MCF 10A (cell line): ENCODE measurements around the gene SNTG2. TPM values are rescaled to one million over a fixed set of nuclear protein-coding genes. Genes with fewer than 3 reads are reported as not detected.

Source experiments
- Bru-seq: library from RNA; stranded (reverse); fragments of 400-500 nt; gene quantifications from one replicate; lab custom pipeline; 2021; lab: Mats Ljungman, UMichigan
- BruChase-seq, 2 experiments: library from RNA; stranded (reverse); fragments of 400-500 nt; gene quantifications; one replicate each; lab custom pipeline; 2021; lab: Mats Ljungman, UMichigan
- BruUV-seq: library from RNA; stranded (reverse); fragments of 400-500 nt; replicated peaks from 2 replicates; lab custom pipeline; 2021; lab: Mats Ljungman, UMichigan
- CTCF ChIA-PET: fragments of 300-600 bp; sonication (Branson Sonifier 250); formaldehyde crosslinking; extraction: SDS; loops from one replicate; lab custom pipeline; 2021; ENCODE audit warnings: antibody characterized with exemption, inconsistent platforms; lab: Yijun Ruan, JAX
- POLR2A ChIA-PET: fragments of 300-600, 350-650 bp; sonication (Branson Sonifier 250); formaldehyde crosslinking; extraction: SDS; loops from one replicate; lab custom pipeline; 2020; ENCODE audit warnings: antibody characterized with exemption, inconsistent platforms; lab: Yijun Ruan, JAX
- DNase-seq: peaks from one replicate; pipeline ENCODE4 v3.0.0-alpha.2; 2018; ENCODE audit not compliant: unreplicated experiment
- H3K27ac Mint-ChIP-seq: one replicate; pipeline ENCODE4 v1.8.0; 2022; ENCODE audit warnings: mild to moderate bottlenecking, low read depth, mixed read lengths; ENCODE audit not compliant: unreplicated experiment
- H3K27me3 Mint-ChIP-seq: one replicate; pipeline ENCODE4 v1.8.0; 2022; ENCODE audit warnings: mixed read lengths; ENCODE audit not compliant: insufficient read depth, unreplicated experiment
- H3K36me3 Mint-ChIP-seq: one replicate; pipeline ENCODE4 v1.8.0; 2022; ENCODE audit warnings: mild to moderate bottlenecking, moderate library complexity, mixed read lengths; ENCODE audit not compliant: insufficient read depth, unreplicated experiment
- H3K4me1 Mint-ChIP-seq: one replicate; pipeline ENCODE4 v1.8.0; 2022; ENCODE audit warnings: mixed read lengths; ENCODE audit not compliant: insufficient read depth, unreplicated experiment
- H3K4me3 Mint-ChIP-seq: one replicate; pipeline ENCODE4 v1.8.0; 2022; ENCODE audit warnings: mild to moderate bottlenecking, moderate library complexity, mixed read lengths; ENCODE audit not compliant: unreplicated experiment
- H3K9me3 Mint-ChIP-seq: one replicate; pipeline ENCODE4 v1.8.0; 2022; ENCODE audit warnings: mixed read lengths; ENCODE audit not compliant: unreplicated experiment
- intact Hi-C: fragments of 100-400 bp; cut with micrococcal nuclease; formaldehyde crosslinking; loops from 2 replicates; pipeline ENCODE4 v1.14.1; 2022
- long read RNA-seq: library from polyadenylated mRNA; stranded (forward); transcript quantifications from one replicate; pipeline ENCODE4 v2.0.0, GENCODE V29; 2022
- total RNA-seq: library from RNA; stranded (reverse); gene quantifications from 2 replicates; pipeline ENCODE4 v1.2.3, GENCODE V29; 2022
- TF ChIP-seq, protein P1 (sequence below): fragments of 200-600 bp; IDR thresholded peaks from one replicate; pipeline ENCODE4 v1.8.0; 2022; ENCODE audit warnings: antibody characterized with exemption, mild to moderate bottlenecking; ENCODE audit not compliant: unreplicated experiment

Gene SNTG2
- not detected in 2 replicates for total RNA-seq
- percentile 3 among the genes with signal in this experiment for Bru-seq, nascent RNA
- BruChase-seq, experiment 1, labeled RNA remaining after a 6-hour chase, result percentile 1 among the genes with signal in this experiment
- percentile 2 among the genes with signal in this experiment for BruChase-seq, experiment 2, labeled RNA remaining after a 2-hour chase
- long read RNA-seq, result 0 reads

- TF ChIP-seq, protein P1, sequence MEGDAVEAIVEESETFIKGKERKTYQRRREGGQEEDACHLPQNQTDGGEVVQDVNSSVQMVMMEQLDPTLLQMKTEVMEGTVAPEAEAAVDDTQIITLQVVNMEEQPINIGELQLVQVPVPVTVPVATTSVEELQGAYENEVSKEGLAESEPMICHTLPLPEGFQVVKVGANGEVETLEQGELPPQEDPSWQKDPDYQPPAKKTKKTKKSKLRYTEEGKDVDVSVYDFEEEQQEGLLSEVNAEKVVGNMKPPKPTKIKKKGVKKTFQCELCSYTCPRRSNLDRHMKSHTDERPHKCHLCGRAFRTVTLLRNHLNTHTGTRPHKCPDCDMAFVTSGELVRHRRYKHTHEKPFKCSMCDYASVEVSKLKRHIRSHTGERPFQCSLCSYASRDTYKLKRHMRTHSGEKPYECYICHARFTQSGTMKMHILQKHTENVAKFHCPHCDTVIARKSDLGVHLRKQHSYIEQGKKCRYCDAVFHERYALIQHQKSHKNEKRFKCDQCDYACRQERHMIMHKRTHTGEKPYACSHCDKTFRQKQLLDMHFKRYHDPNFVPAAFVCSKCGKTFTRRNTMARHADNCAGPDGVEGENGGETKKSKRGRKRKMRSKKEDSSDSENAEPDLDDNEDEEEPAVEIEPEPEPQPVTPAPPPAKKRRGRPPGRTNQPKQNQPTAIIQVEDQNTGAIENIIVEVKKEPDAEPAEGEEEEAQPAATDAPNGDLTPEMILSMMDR, result no peak
- intact Hi-C loops, result loop anchor here (5.0 kb wide), 2 partner anchors 233 to 817 kb away; no protein-coding TSS in a partner anchor
- ChIA-PET CTCF (no interaction called here), POLR2A (no interaction called here)
- peak within 1 kb of the TSS; percentile 19 for H3K4me3 Mint-ChIP-seq
- H3K36me3 Mint-ChIP-seq, result no peaks in the 10 kb centered on the region
- no peaks in the 10 kb centered on the region for H3K4me1 Mint-ChIP-seq
- H3K27me3 Mint-ChIP-seq, result peaks cover 11% of the 10 kb centered on the region
- no peak for DNase-seq
- H3K27ac Mint-ChIP-seq, result no peak within 1 kb of the TSS
- BruUV-seq, result no TSS peak
- no peaks in the 10 kb centered on the region for H3K9me3 Mint-ChIP-seq
These were observed at the start of gene SNTG2 for GRCh38 chr2:950080-950966. Gene SNTG2 (plus strand): TSS chr2:950849. CDS start chr2:950997, 148 bp downstream.

DNA sequence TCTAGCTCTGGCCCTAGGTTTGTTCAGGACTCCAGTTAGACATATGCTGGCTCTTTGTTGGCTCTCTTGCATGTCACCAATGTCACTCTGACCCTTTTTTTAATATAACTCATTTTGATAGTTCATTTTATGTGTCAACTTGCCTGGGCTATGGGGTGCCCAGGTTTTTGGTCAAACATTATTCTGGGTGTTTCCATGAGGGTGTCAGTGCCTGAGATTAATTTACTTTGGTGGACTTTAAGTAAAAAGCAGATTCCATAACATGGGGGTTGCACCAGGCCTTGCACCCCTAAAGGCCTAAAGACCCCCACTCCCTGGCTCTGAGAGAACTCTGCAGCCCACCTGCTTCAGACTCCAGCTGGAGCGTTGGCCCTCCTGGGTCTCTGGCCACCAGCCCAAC, 48.1 kb upstream of the SNTG2 start:
- intact Hi-C loops, result no loop called here

GRCh38 chr2:903223-903900, 47.3 kb upstream of the SNTG2 start:
- TF ChIP-seq, protein P1, result no peak

More for the DNA sequence above, 48.1 kb upstream of the SNTG2 start:
- ChIA-PET POLR2A (no interaction called here), CTCF (interaction anchor here (1.1 kb wide), 1 partner anchor 27 kb away, joined by 3 read pairs; no protein-coding TSS in a partner anchor)
- DNase-seq, result no peak
- Mint-ChIP-seq H3K9me3 (peaks cover 6% of the 10 kb centered on the region), H3K4me1 (peaks cover 4% of the 10 kb centered on the region), H3K27ac (no peak overlapping the region), H3K4me3 (no peak overlapping the region), H3K27me3 (peaks cover 16% of the 10 kb centered on the region), H3K36me3 (no peaks in the 10 kb centered on the region)
- BruUV-seq, result no TSS peak
- TF ChIP-seq, protein P1, result no peak

More at GRCh38 chr2:903223-903900, 47.3 kb upstream of the SNTG2 start:
- BruUV-seq, result no TSS peak
- ChIA-PET CTCF (interaction anchor here (1.1 kb wide), 1 partner anchor 26 kb away, joined by 3 read pairs; no protein-coding TSS in a partner anchor), POLR2A (no interaction called here)
- intact Hi-C loops, result no loop called here
- no peak overlapping the region for H3K27ac Mint-ChIP-seq
- no peak overlapping the region for H3K4me3 Mint-ChIP-seq
- peaks cover 4% of the 10 kb centered on the region for H3K4me1 Mint-ChIP-seq
- H3K36me3 Mint-ChIP-seq, result no peaks in the 10 kb centered on the region
- DNase-seq, result no peak
- no peaks in the 10 kb centered on the region for H3K9me3 Mint-ChIP-seq
- peaks cover 16% of the 10 kb centered on the region for H3K27me3 Mint-ChIP-seq
